GM19463 (cell line): ENCODE measurements around the gene CPVL.

Experiments
- ATAC-seq: cut with Tn5 transposase; IDR thresholded peaks from one replicate; pipeline ENCODE4 v1.9.1; 2021; ENCODE audit warnings: mild to moderate bottlenecking, moderate library complexity; ENCODE audit not compliant: unreplicated experiment

The CPVL gene

GRCh38 chr7:29156907-29157452 lies 10.6 kb upstream of the CPVL start:
- no peak for ATAC-seq

DNA sequence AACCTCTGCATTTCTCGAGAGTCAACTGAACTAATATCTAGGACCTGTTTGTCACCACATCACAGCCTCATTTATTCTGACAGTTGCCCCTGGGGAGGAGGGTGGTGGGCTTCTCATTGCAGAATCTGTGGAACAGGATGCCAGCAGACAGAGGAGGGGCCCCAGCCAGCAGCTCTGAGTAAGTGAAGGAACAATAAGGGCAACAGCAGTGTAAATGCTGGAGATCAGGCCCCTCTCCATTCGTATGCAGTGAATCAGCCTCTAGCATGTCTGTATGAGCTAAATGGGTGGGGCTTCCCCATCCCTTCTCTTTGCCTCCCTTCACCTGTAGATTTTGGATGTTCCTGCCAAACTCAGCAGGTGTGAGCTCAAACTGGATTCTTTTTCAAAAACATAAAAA lies 7.7 kb upstream of the CPVL start:
- no peak for ATAC-seq

DNA sequence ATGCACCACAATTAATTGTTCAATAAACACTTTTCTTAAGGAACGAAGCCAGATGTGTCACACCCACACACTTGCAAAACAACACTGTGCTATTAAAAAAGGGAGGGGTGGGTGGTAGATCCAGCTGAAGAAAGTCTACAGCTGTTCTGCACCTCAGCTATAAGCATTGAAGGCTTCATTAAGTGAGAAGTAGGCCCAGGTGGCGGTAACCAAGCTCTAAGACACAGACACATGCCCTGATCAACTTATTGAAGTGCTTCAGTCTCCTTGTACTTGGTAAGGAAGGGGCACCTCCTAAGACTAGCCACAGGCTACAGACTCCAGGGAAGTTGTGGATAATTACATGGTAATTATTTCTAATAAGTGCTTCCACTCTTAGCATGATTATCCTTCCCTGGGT lies 4.5 kb upstream of the CPVL start:
- no peak for ATAC-seq

DNA sequence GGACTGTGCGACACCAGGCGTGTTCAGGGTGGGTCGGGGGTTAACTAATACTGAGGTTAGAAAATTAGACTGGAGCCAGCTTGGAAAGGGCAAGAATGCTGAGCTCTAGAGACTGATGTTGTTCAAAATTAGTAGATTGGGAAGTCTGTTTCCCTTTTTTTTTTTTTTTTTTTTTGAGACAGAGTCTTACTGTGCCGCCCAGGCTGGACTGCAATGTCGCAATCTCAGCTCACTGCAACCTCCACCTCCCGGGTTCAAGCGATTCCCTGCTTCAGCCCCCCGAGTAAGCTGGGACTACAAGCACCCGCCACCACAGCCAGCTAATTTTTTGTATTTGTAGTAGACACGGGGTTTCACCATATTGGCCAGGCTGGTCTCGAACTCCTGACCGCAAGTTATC lies 2.7 kb upstream of the CPVL start:
- ATAC-seq = no peak

- ATAC-seq = no peak
These were observed 1.5 kb upstream of the CPVL start for GRCh38 chr7:29147821-29148220.

DNA sequence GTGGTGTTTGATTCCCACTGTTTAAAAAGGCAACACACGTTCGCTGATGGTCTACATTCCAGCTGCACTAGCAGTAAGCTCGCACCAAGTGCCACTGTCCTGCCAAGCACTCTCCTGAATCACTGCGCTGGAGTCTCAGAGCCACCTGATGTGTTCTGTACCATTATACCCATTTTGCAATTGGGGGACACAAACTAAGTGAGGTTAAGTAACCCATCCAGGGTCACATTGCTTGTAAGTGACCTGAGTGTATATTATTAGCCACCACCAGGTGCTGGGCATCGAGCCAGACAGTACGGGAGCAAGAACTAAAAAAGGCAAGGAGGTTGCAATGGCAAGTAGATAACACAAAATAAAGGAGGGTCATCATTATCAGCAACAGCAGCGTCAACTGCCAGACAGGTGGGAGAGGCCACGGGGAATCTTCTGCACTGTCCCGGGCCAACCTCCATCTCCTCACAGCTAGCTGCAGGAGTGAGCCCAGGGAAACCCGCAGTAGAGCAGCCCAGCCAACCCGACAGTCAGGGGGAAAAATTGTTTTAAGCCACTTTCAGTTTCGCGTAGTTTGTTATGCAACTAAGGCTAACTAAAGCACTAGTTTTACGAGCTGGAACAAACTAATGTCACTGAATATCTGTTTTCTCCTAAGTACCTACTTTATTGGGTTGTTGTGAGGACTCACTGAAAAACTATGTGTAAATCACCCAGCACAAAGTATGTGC lies 712 bp upstream of the CPVL start:
- ATAC-seq = no peak

DNA sequence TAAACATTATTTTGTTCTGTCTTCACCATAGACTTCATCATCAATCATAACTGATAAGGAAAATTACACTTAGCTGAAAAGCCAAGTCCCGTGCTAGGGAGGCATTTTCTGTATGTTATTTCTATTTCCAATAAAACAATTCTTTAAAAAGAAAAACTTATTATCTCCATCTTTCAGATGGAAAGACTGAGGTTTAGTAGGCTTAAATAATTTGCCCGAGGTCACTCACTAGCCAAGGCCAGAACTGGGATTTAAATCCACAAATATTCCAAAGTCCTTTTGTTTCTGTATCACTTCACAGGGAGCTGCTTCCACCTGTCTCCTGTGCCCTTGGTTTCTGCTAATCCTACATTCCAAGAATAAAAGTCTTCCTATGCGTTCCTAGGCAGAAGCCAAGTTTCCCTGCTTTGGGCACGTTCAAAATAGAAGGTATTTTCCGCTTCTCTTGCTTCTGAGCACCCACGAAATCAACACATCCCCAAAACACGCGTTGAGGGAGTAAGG lies 732 bp downstream of the CPVL start:
- no peak for ATAC-seq

GRCh38 chr7:29143751-29144150 lies 2.6 kb downstream of the CPVL start:
- ATAC-seq = no peak

DNA sequence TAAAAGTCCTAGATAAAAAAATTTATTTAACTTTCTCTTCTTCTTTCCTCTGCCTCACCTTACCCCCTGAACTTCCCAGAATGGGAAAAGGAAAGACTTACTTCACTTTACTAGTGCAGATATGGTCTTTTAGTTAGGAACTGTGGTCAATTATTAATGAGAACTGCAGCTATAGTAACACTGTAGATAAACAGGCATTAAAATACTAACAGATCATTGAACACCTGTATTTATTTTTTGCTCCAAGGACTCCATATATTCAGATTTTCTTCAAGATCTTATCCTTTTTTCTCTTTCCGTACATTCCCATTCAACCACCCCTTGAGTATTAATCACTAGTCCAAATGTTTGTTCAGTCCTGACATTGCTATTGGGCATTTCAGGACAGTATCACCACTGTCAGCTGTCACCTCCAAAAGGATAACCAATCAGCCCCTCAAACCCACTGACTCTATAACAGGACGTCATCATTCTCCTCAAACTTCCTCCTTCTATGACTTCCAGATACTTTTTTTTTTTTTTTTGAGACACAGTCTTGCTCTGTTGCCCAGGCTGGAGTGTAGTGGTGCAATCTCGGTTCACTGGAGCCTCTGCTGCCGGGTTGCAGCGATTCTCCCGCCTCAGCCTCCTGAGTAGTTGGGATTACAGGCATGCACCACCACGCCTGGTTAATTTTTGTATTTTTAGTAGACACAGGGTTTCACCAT lies 4.2 kb downstream of the CPVL start:
- ATAC-seq = no peak

DNA sequence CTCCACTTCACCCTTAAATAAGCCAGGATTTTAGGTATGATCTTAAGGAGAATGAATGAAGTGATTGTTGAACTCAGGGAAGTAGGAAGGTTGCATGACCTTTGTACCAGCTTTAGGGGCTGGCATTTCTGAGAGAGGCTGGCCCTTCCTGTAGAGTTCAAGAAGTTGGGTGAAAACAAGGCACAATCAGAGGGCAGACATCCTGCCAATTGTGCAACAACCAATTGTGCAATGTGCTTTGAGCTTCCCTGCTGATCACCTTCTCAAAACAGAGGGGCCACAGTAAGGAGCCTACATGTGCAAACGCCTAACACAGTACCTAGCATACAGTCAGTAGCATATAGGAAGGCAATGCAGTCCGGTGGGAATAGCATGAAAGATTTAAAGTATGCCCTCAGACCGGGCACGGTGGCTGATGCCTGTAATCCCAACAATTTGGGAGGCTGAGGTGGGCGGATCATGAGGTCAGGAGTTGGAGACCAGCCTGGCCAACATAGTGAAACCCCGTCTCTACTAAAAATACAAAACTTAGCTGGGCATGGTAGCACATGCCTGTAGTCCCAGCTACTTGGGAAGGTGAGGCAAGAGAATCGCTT lies 5.4 kb downstream of the CPVL start:
- no peak for ATAC-seq

GRCh38 chr7:29139796-29140195 lies 6.5 kb downstream of the CPVL start:
- ATAC-seq = no peak

DNA sequence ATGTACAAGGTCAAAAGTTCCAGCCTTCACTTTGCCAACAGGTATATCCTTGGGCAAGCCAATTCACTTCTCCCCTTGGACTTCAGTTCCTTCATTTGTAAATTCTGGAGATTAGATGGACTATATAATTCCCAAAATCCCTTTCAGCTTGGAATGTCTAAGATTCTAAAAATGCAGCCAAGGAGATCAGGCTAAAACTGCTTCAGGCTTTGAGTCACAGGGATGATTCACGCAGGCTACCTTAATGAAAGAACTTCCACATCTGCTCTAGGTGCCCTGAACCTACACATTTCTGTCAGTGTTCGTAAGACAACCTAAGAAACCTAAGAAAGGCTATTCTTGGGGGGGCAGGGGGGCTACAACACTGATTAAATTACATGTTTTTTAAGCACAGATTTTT lies 7.1 kb downstream of the CPVL start:
- ATAC-seq = no peak

- no peak for ATAC-seq
These were observed 7.7 kb downstream of the CPVL start for GRCh38 chr7:29138588-29138987.

DNA sequence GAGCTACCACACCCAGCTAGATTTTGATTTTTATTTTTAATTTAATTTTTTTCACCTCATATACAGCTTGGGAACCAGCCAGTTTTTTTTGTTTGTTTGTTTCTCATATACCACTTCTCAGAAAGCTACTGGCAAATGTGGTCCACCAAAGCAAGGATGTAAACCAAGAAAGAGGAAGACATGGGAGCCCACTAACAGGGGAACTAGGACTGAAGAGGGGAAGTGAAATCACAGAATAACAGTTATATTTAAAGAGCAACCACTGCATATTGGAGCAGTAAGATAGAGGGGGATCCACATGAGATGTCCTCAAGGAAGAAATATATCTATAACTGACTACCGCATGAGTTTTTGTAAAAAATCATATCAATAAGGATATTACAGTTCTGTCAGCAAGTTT lies 10.5 kb downstream of the CPVL start:
- no peak for ATAC-seq

DNA sequence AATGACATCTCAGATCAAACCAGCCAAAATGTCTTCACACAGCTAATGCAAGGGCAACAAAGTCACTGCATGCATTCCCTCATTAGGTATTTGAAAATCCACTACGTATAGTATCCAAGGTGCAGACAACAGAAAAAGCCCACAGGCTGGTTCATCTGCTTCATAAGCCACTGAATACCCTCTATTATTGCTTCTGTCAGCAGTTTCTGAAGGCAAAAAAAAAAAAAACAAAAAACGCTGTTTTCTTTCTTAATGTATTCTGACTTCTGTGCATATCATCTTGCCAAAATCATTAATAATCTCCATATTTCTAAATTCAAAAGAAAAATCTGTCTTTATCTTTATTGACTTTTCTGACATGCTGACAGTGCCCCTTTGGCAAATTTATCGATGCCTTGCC lies 13.4 kb downstream of the CPVL start:
- no peak for ATAC-seq

GRCh38 chr7:29131678-29132077 lies 14.7 kb downstream of the CPVL start:
- no peak for ATAC-seq

DNA sequence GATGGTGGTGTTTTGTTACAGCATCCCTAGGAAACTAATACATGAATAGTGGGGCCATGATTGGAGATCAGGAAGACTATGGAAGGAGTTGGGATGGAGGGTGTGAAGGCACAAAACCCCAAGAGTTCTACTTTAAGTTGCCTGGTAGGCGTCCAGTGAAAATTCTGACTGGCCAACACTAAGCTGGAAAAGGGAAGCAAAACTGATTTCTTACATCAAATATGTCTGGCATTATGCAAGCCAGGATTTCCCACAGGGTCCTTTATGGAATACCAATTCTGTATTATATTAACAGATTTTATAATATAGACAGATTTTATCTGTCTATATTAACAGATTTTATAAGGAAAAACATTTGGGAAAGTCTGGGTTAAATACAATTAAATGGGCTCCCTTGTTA lies 16.2 kb downstream of the CPVL start:
- no peak for ATAC-seq

GRCh38 chr7:29127527-29127926 lies 18.8 kb downstream of the CPVL start:
- no peak for ATAC-seq

DNA sequence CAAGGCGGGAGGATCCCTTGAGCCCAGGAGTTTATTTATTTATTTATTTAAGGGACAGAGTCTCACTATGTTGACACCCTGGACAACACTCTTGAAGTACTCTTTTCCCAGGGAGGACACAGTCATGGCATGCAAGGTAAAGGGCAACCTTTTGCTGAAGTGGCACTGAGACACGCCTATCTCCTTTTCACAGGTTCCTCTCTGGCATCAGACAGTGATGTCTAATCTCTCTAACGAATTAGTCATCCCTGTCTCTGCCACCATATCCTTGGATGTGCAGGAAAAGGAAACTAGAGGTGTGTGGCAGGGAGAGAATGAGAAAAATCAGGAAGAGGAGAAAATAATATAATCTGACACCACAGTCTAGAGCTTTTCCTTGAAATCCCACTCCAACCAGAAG lies 19.5 kb downstream of the CPVL start:
- no peak for ATAC-seq

- no peak for ATAC-seq
These were observed 22.6 kb downstream of the CPVL start for GRCh38 chr7:29123626-29124190.

DNA sequence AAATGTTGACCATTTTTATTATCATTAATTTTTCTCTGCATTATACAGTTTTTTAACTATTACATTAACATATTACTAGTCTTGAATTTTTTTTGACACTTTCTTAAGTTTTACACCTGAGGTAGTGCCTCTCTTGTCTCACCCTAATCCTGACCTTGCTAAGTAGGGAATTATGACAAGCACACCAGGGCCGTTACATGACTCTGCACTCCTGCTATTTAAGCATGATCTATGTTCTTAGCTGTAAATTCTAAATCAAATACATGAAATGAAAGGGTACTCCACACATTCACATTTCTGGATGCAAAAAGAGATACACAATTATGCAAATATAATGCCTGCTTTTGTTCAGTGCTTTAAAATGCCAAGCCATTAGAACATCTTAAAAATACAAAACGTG lies 23.6 kb downstream of the CPVL start:
- no peak for ATAC-seq

GRCh38 chr7:29122081-29122480 lies 24.3 kb downstream of the CPVL start:
- ATAC-seq = no peak
